Ramos (cell line): ENCODE results near the gene MEIS2.

Experiments used
- in situ Hi-C: fragments of 300-500 bp; cut with MboI; formaldehyde crosslinking; loops from one replicate; pipeline ENCODE4 v1.14.3; 2022; ENCODE audit warnings: low sequenced_read_pairs; ENCODE audit not compliant: unreplicated experiment

MEIS2 gene

GRCh38 chr15:37115538-37115937 lies 15.2 kb upstream of the MEIS2 start:
- in situ Hi-C loops, result loop anchor here (25.0 kb wide), 2 partner anchors 528 to 1578 kb away; partner anchors contain the start of genes CDIN1 and DPH6

- in situ Hi-C loops, result loop anchor here (25.0 kb wide), 2 partner anchors 526 to 1576 kb away; partner anchors contain the start of genes CDIN1 and DPH6
Observed at GRCh38 chr15:37112971-37113670, 12.8 kb upstream of the MEIS2 start.

- in situ Hi-C loops, result loop anchor here (25.0 kb wide), 2 partner anchors 525 to 1575 kb away; partner anchors contain the start of genes CDIN1 and DPH6
Observed at GRCh38 chr15:37112171-37112570, 11.8 kb upstream of the MEIS2 start.

- in situ Hi-C loops, result loop anchor here (25.0 kb wide), 2 partner anchors 524 to 1574 kb away; partner anchors contain the start of genes CDIN1 and DPH6
Observed at GRCh38 chr15:37111427-37111717, 11.0 kb upstream of the MEIS2 start.

GRCh38 chr15:37109872-37110572 lies 9.7 kb upstream of the MEIS2 start:
- in situ Hi-C loops, result loop anchor here (10.0 to 25.0 kb wide), 3 partner anchors 225 to 1573 kb away; partner anchors contain the start of genes CDIN1 and DPH6

- in situ Hi-C loops, result loop anchor here (10.0 to 25.0 kb wide), 3 partner anchors 225 to 1572 kb away; partner anchors contain the start of genes CDIN1 and DPH6
Observed at GRCh38 chr15:37109168-37109871, 9.0 kb upstream of the MEIS2 start.

GRCh38 chr15:37108381-37109167 lies 8.2 kb upstream of the MEIS2 start:
- in situ Hi-C loops, result loop anchor here (10.0 to 25.0 kb wide), 3 partner anchors 224 to 1571 kb away; partner anchors contain the start of genes CDIN1 and DPH6

- in situ Hi-C loops, result loop anchor here (10.0 to 25.0 kb wide), 3 partner anchors 223 to 1571 kb away; partner anchors contain the start of genes CDIN1 and DPH6
Observed at GRCh38 chr15:37107744-37108380, 7.5 kb upstream of the MEIS2 start.

- in situ Hi-C loops, result loop anchor here (10.0 to 25.0 kb wide), 3 partner anchors 222 to 1570 kb away; partner anchors contain the start of genes CDIN1 and DPH6
Observed at GRCh38 chr15:37107071-37107743, 6.9 kb upstream of the MEIS2 start.

GRCh38 chr15:37106490-37107001 lies 6.2 kb upstream of the MEIS2 start:
- in situ Hi-C loops, result loop anchor here (10.0 to 25.0 kb wide), 3 partner anchors 222 to 1569 kb away; partner anchors contain the start of genes CDIN1 and DPH6

GRCh38 chr15:37105889-37106288 lies 5.5 kb upstream of the MEIS2 start:
- in situ Hi-C loops, result loop anchor here (10.0 to 25.0 kb wide), 3 partner anchors 221 to 1569 kb away; partner anchors contain the start of genes CDIN1 and DPH6

- in situ Hi-C loops, result loop anchor here (10.0 to 25.0 kb wide), 3 partner anchors 220 to 1568 kb away; partner anchors contain the start of genes CDIN1 and DPH6
Observed at GRCh38 chr15:37105029-37105428, 4.7 kb upstream of the MEIS2 start.

GRCh38 chr15:37104424-37104981 lies 4.2 kb upstream of the MEIS2 start:
- in situ Hi-C loops, result loop anchor here (10.0 to 25.0 kb wide), 3 partner anchors 220 to 1567 kb away; partner anchors contain the start of genes CDIN1 and DPH6

- in situ Hi-C loops, result loop anchor here (10.0 to 25.0 kb wide), 3 partner anchors 219 to 1566 kb away; partner anchors contain the start of genes CDIN1 and DPH6
Observed at GRCh38 chr15:37103475-37104423, 3.4 kb upstream of the MEIS2 start.

- in situ Hi-C loops, result loop anchor here (10.0 to 25.0 kb wide), 3 partner anchors 218 to 1566 kb away; partner anchors contain the start of genes CDIN1 and DPH6
Observed at GRCh38 chr15:37103163-37103435, 2.8 kb upstream of the MEIS2 start.

- in situ Hi-C loops, result loop anchor here (10.0 to 25.0 kb wide), 3 partner anchors 218 to 1565 kb away; partner anchors contain the start of genes CDIN1 and DPH6
Observed at GRCh38 chr15:37102305-37103162, 2.2 kb upstream of the MEIS2 start.
